DOHH2 (cell line): ENCODE measurements around the gene SPDYE2B.
"Not testable (repeated sequence)": the region's sequence is repeated elsewhere in the genome, so short reads cannot be mapped to it uniquely, and the experiment has no call there.

Experiments used
- EZH2phosphoT487 ChIP-seq: fragments of 200-600 bp; sonication (generic); IDR thresholded peaks from 2 replicates; pipeline ENCODE4 v1.6.1; 2017; ENCODE audit warnings: borderline replicate concordance, mild to moderate bottlenecking, antibody characterized with exemption, low read length, moderate library complexity, mixed read lengths
- TF ChIP-seq, protein P1 (sequence below): fragments of 200-600 bp; sonication (generic); IDR thresholded peaks from one replicate; pipeline ENCODE4 v1.5.1; 2014; ENCODE audit warnings: antibody characterized with exemption, mild to moderate bottlenecking, low read depth, low read length; ENCODE audit not compliant: poor library complexity, severe bottlenecking

DNA sequence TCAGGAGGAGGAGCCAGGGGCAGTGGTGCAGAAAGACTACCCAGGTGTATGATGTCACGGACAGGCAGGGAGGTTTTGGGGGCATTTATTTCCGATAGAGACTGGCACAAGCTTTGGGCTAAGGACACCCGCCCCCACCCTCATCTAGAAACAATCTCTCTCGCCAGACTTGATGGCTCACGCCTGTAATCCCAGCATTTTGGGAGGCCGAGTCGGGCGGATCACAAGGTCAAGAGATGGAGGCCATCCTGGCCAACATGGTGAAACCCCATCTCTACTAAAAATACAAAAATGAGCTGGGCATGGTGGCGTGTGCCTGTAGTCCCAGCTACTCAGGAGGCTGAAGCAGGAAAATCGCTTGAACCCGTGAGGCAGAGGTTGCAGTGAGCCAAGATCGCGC, 13.2 kb upstream of the SPDYE2B start:
- TF ChIP-seq, protein P1, sequence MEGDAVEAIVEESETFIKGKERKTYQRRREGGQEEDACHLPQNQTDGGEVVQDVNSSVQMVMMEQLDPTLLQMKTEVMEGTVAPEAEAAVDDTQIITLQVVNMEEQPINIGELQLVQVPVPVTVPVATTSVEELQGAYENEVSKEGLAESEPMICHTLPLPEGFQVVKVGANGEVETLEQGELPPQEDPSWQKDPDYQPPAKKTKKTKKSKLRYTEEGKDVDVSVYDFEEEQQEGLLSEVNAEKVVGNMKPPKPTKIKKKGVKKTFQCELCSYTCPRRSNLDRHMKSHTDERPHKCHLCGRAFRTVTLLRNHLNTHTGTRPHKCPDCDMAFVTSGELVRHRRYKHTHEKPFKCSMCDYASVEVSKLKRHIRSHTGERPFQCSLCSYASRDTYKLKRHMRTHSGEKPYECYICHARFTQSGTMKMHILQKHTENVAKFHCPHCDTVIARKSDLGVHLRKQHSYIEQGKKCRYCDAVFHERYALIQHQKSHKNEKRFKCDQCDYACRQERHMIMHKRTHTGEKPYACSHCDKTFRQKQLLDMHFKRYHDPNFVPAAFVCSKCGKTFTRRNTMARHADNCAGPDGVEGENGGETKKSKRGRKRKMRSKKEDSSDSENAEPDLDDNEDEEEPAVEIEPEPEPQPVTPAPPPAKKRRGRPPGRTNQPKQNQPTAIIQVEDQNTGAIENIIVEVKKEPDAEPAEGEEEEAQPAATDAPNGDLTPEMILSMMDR, result not testable (repeated sequence)
- TF ChIP-seq EZH2phosphoT487, result not testable (repeated sequence)
